Activated CD4-positive, CD25-positive, alpha-beta regulatory T cell treated with anti-CD3 and anti-CD28 coated beads, Interleukin-2, amount 50 U/mL, for 72 hours (primary cell): ENCODE results near the gene PAFAH1B1.
A peak's percentile ranks its signal among the peaks of the same experiment; 100 is the strongest.
"Not testable (repeated sequence)": the region's sequence is repeated elsewhere in the genome, so short reads cannot be mapped to it uniquely, and the experiment has no call there.

ENCODE experiments used
- DNase-seq: peaks from one replicate; pipeline ENCODE4 v3.0.0; 2021

PAFAH1B1 gene

GRCh38 chr17:2592971-2593820 is at the start of gene PAFAH1B1:
PAFAH1B1 (plus strand) TSS chr17:2593654; CDS start chr17:2638289, 44,635 bp downstream.
- peak; percentile 98 for DNase-seq

GRCh38 chr17:2545393-2545792 is 48.1 kb upstream of the PAFAH1B1 start:
- no peak for DNase-seq

- DNase-seq, result no peak
These were observed 46.3 kb upstream of the PAFAH1B1 start for GRCh38 chr17:2547176-2547575.

- DNase-seq, result not testable (repeated sequence)
These were observed 45.4 kb upstream of the PAFAH1B1 start for GRCh38 chr17:2548026-2548425.

- DNase-seq, result no peak
These were observed 43.9 kb upstream of the PAFAH1B1 start for GRCh38 chr17:2549392-2550211.

- no peak for DNase-seq
These were observed 42.0 kb upstream of the PAFAH1B1 start for GRCh38 chr17:2551493-2551892.

GRCh38 chr17:2551928-2552327 is 41.5 kb upstream of the PAFAH1B1 start:
- no peak for DNase-seq

- no peak for DNase-seq
These were observed 32.8 kb upstream of the PAFAH1B1 start for GRCh38 chr17:2560658-2561057.

- DNase-seq, result no peak
These were observed 31.1 kb upstream of the PAFAH1B1 start for GRCh38 chr17:2562162-2562858.

GRCh38 chr17:2563061-2563460 is 30.4 kb upstream of the PAFAH1B1 start:
- no peak for DNase-seq

- no peak for DNase-seq
These were observed 29.9 kb upstream of the PAFAH1B1 start for GRCh38 chr17:2563543-2563942.

- DNase-seq, result no peak
These were observed 28.6 kb upstream of the PAFAH1B1 start for GRCh38 chr17:2564877-2565276.

GRCh38 chr17:2566056-2566455 is 27.4 kb upstream of the PAFAH1B1 start:
- no peak for DNase-seq

GRCh38 chr17:2571523-2572303 is 21.7 kb upstream of the PAFAH1B1 start:
- DNase-seq, result no peak

GRCh38 chr17:2572304-2572609 is 21.2 kb upstream of the PAFAH1B1 start:
- not testable (repeated sequence) for DNase-seq

GRCh38 chr17:2580151-2580550 is 13.3 kb upstream of the PAFAH1B1 start:
- no peak for DNase-seq

GRCh38 chr17:2580661-2581060 is 12.8 kb upstream of the PAFAH1B1 start:
- no peak for DNase-seq

- DNase-seq, result no peak
These were observed 11.0 kb upstream of the PAFAH1B1 start for GRCh38 chr17:2582493-2582892.

GRCh38 chr17:2591040-2591640 is 2.3 kb upstream of the PAFAH1B1 start:
- no peak for DNase-seq

- peak; percentile 83 for DNase-seq
These were observed 617 bp downstream of the PAFAH1B1 start for GRCh38 chr17:2593821-2594721.
